ENCODE data around the gene TAS1R1. TPM values are rescaled to one million over a fixed set of nuclear protein-coding genes. Genes with fewer than 3 reads are reported as not detected.

Gene TAS1R1
- total RNA-seq, 1 donor from 2014 or later: not detected

DNA sequence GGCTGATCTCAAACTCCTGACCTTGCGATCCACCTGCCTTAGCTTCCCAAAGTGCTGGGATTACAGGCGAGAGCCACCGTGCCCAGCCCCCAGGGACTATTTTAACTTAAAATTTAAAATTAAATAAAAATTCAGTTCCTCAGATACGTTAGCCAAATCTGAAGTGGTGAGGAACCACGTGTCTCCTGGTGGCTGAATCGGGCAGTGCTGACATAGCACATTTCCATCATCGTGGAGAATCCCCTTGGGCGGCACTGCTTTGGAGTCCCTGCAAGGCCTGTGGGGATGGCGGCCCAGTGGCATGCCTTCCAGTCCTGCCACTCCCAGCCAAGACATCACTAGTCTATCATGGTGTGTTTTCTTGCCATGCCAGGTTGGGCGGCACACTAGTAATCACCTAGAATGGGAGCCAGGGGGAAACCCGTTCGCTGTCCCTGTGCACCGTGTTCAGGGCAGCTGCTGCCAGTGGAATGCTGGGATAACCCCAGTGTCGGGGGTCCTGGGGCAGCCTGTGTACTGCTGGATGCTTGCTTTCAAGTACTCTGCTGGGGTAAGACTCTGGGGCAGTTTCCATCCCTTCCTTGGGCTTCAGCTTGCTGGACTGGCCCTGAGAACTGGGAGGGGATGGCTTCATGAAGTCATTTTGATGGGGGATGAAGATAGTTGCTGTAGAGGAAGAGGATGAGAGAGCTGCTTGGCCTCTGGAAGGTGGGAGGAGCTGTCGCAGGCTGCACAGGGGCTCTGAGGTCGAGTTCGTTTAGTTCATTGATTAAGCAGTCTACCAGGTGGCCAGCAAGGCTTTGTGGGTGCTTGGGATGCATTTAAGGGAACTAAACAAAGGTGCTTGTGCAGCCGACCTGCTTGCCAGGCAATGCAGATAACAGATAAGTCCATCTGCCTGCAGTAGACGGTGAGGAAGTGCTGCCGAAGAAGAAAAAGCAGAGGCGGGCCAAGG, 29.3 kb downstream of the TAS1R1 start:
- H3K4me1 Mint-ChIP-seq (ENCODE audit: low read depth): peaks cover 28% of the 10 kb centered on the region
- no peaks in the 10 kb centered on the region for H3K27me3 Mint-ChIP-seq (ENCODE audit: low read depth)
- no peaks in the 10 kb centered on the region for H3K9me3 Mint-ChIP-seq (ENCODE audit: low read depth)
- H3K36me3 Mint-ChIP-seq (ENCODE audit: low read depth): no peaks in the 10 kb centered on the region
- no peak overlapping the region for H3K4me3 Mint-ChIP-seq (ENCODE audit: unreplicated experiment)
- DNase-seq (ENCODE audit: low spot score): no peak
- peak; percentile 49 for TF ChIP-seq CTCF (IDR thresholded peaks at IDR 0.05)
- H3K27ac Mint-ChIP-seq (ENCODE audit: unreplicated experiment): no peak overlapping the region

DNA sequence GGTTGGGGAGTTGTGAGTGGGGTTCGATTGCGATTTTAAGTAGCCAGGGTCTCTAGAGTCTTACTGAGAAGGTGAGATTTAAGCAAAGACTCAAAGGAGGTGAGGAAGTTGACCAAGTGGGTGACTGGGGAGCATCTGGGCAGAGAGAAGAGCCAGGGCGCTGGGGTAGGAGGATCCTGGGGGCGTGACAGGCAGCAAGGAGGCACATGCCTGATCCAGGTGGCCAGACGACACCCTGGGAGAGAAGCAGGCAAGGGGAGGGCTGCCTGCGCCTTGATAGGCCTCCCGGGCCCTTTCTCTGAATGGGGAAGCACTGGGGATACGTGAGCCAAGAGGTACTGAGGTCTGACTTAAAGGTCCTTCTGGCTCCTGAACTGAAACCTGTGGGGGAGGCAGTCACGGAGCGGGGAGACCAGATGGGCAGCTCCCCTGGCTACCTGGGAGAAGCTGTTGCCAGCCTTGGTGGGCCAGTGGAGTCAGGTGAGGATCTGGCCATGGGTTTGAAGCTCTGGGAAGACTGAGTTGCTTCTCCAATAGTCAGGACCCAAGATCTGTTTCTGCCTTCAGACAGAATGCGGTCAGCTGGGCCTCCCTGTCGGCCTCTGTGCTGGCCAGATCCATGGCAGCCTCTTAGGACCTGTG, 30.1 kb downstream of the TAS1R1 start:
- Mint-ChIP-seq H3K36me3 (ENCODE audit: low read depth) (no peaks in the 10 kb centered on the region), H3K4me3 (ENCODE audit: unreplicated experiment) (no peak overlapping the region), H3K27ac (ENCODE audit: unreplicated experiment) (no peak overlapping the region), H3K4me1 (ENCODE audit: low read depth) (peaks cover 22% of the 10 kb centered on the region), H3K9me3 (ENCODE audit: low read depth) (no peaks in the 10 kb centered on the region), H3K27me3 (ENCODE audit: low read depth) (no peaks in the 10 kb centered on the region)
- TF ChIP-seq CTCF (IDR thresholded peaks at IDR 0.05): no peak
- DNase-seq (ENCODE audit: low spot score): no peak

DNA sequence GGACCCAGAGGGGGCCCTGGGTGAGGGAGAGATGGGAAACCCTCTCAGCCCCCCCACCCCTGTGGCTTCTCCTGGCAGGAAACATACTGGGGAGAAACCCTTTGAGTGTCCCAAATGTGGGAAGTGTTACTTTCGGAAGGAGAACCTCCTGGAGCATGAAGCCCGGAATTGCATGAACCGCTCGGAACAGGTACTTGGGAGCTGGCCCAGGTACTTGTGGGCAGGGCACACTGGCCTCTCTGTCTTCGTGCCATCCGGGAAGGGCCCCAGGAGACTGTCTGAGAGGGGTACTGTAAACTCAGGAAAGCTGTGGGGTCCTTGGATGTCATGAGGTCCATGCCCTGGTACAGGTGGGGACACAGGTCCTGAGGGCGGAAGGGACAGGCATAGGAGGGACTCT, 30.7 kb downstream of the TAS1R1 start:
- no peaks in the 10 kb centered on the region for H3K27me3 Mint-ChIP-seq (ENCODE audit: low read depth)
- no peak for TF ChIP-seq CTCF (IDR thresholded peaks at IDR 0.05)
- no peak overlapping the region for H3K4me3 Mint-ChIP-seq (ENCODE audit: unreplicated experiment)
- H3K9me3 Mint-ChIP-seq (ENCODE audit: low read depth): no peaks in the 10 kb centered on the region
- H3K36me3 Mint-ChIP-seq (ENCODE audit: low read depth): peaks cover 3% of the 10 kb centered on the region
- no peak for DNase-seq (ENCODE audit: low spot score)
- H3K4me1 Mint-ChIP-seq (ENCODE audit: low read depth): peaks cover 16% of the 10 kb centered on the region
- no peak overlapping the region for H3K27ac Mint-ChIP-seq (ENCODE audit: unreplicated experiment)

GRCh38 chr1:6586404-6586816, 31.3 kb downstream of the TAS1R1 start:
- peaks cover 3% of the 10 kb centered on the region for H3K36me3 Mint-ChIP-seq (ENCODE audit: low read depth)
- no peak for DNase-seq (ENCODE audit: low spot score)

More at GRCh38 chr1:6586404-6586816, 31.3 kb downstream of the TAS1R1 start:
- Mint-ChIP-seq H3K4me3 (ENCODE audit: unreplicated experiment) (no peak overlapping the region), H3K4me1 (ENCODE audit: low read depth) (peaks cover 10% of the 10 kb centered on the region), H3K27me3 (ENCODE audit: low read depth) (no peaks in the 10 kb centered on the region), H3K27ac (ENCODE audit: unreplicated experiment) (no peak overlapping the region), H3K9me3 (ENCODE audit: low read depth) (no peaks in the 10 kb centered on the region)
- TF ChIP-seq CTCF (IDR thresholded peaks at IDR 0.05): no peak

All from chondrocyte (in vitro differentiated cells).